Stimulated activated CD4-positive, alpha-beta T cell treated with anti-CD3 and anti-CD28 coated beads, Interleukin-1b, Interleukin-23, amount 100 ng/mL, for 48 hours (primary cell): ENCODE measurements around the gene ITGB5.

ENCODE experiments used
- DNase-seq: peaks from one replicate; pipeline ENCODE4 v3.0.0-alpha.2; 2020

Gene ITGB5

DNA sequence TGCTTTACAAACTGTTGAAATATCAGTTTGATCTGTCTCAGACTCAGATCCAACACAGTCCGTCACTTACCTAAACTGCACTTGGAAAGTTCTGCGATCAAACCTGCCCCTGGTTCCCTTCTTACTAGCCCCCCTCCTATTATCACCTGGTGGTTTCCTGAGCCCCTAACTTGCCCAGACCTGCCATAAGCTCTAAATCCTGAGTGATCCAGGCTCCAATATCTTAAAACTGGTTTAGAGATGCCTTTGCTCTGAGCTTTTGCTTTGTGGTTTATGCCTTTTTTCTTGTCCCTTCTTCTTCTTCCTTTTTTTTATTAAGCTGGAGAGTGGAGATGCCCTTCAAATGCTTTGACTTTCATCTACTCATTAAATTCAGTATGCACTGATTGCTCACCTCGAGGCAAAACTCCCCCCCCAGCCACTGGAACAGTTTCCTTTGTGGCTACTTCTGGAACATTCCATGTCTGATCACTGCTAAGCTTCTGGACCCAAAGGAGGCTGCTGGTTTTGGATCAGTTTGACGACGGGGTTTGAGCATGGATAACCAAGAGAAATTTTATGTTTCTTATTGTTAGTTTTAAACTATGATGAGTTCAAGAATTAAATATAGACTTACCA, 3.5 kb upstream of the ITGB5 start:
- DNase-seq, result no peak

DNA sequence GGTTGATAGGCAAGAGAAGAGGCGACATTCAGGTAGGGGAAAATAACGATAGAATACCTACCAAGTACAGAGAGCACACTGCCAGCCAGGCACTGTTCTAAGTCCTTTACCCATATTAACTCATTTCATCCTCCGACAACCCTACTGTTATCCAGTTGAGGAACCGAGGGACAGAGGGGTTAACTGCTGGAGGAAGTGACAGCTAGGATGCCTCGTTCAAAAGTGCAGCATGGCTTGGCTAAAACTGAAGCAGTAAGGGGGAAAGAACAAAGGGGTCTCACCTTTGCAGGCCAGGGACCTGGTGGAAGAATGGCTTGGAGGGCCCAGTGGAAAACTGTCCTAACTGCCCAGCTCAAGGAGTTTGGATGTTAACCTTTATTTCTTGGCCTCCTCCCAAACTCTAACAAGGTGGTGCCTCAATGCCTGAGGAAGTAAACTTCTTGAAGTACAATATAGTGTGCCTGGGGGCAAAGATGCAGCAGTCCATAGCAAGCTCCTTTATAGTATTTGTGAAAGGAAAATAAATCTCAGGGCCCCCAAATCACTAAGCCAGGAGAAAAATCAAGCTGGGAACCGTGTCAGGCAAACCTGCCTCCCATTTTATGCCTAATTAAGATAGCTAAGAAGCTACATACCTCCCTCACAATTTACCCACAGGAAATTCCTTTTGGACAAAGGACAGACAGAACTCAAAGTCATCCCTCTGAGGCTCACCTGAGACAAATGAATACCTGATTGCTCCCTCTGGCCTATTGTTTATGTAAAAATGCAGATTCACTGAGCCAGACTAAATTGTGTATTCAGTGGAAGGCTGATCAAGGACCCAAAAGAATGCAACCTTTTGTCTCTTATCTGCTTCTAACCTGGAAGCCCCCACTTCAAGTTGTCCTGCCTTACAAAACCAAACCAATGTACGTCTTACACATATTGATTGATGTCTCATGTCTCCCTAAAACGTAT, 1.6 kb upstream of the ITGB5 start:
- no peak for DNase-seq

- DNase-seq, result no peak
Measured at GRCh38 chr3:124887932-124888298, 750 bp upstream of the ITGB5 start.

GRCh38 chr3:124886168-124887056, 753 bp downstream of the ITGB5 start:
- DNase-seq, result peak; percentile 16

DNA sequence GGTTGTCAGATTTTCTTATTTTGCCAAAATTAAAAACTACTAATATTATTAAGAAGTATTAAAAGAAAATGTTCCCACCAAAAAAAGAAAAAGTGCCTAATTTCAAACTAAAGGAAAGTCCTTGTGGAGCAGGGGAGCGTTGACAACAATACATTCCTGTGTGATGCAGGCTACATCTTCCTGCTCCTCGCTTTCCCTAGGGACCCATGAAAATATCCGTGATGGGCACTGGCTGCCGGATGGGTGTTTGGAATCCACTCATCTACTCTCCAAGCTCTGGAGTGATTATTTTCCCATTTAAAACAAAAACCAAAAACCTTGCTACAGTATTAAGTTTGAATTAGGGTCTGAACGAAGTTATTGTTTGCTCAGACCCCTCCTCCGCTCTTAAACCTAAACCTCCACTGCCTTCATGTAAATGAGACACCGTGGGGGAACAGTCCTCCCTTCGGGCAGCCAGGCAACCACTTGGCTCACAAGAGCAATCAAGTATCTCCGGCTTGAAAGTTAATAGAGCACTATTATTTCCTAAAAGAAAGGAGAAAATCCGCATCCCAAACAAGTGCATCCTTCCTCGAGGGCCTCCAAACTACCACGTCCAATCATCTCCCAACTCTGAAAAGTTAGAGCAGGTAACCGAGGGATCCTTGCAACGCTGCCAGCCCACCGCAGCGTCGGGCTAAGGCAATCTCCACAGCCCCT, 1.5 kb downstream of the ITGB5 start:
- no peak for DNase-seq

- no peak for DNase-seq
Measured at GRCh38 chr3:124884474-124885101, 2.6 kb downstream of the ITGB5 start.

DNA sequence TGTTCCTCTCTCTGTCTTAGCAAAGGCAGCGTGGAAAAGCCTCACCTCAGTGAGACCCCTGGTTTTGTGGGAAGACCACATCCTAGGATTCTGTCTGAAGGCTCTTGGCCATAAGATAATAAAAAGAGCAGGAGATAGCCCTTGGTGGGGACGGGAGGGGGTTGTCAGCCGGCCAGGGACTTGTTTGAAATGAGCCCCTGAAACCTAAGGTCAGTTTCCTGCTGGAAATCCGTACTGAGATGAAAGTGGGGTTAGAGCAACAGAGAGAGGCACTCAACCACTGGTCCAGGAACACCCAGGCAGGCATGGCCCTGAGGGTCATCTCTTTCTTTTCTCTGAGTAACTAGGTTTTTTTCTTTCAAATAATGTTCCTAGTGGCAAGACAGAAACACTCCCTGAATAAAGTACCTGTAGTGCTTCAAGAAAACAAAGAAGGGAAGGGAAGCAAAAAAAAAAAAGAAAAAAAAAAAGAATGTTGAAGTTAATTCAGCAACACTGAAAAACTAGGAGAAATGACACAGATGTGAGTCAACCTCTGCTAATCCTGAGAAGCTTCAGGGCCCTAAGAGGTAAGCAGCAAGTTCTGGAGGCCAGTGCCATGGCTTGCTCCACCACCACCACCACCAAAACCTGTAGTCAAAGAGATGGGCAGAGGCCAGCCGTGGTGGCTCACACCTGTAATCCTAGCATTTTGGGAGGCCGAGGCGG, 3.2 kb downstream of the ITGB5 start:
- DNase-seq, result no peak

- no peak for DNase-seq
Measured at GRCh38 chr3:124882816-124883747, 4.1 kb downstream of the ITGB5 start.

DNA sequence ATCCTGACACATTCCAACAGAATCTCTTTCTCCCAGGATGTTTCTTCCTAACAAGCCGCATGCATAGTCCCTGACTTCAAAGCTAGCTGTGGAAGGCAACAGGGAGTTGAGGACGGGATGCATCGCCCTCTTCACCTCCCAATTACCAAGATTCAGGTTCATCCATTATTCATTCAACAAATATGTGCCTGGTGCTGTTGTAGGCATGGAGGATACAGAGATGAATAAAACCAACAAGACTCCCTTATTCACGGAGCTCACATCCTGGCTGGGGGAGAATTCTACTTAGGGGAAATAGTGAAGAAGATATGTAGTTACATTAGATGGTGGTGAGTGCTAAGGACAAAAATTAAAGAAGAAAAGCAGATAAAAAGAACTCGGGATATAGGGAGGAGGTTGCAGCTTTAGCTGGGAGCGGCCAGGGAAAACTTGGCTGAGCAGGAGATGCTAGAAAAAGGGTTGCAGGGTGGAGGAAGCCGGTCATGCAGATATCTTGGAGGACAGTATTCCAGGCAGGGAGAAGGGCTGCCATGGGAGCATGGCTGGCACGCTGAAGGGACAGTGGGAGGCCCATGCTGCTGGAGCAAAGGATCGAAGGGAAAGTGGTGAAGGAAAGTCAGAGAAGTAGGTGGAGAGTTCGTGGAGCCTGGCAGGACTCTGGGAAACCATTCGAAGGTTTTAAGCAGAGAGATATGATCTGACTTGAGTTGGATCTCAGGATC, 5.0 kb downstream of the ITGB5 start:
- no peak for DNase-seq

GRCh38 chr3:124879337-124879680, 7.9 kb downstream of the ITGB5 start:
- no peak for DNase-seq

DNA sequence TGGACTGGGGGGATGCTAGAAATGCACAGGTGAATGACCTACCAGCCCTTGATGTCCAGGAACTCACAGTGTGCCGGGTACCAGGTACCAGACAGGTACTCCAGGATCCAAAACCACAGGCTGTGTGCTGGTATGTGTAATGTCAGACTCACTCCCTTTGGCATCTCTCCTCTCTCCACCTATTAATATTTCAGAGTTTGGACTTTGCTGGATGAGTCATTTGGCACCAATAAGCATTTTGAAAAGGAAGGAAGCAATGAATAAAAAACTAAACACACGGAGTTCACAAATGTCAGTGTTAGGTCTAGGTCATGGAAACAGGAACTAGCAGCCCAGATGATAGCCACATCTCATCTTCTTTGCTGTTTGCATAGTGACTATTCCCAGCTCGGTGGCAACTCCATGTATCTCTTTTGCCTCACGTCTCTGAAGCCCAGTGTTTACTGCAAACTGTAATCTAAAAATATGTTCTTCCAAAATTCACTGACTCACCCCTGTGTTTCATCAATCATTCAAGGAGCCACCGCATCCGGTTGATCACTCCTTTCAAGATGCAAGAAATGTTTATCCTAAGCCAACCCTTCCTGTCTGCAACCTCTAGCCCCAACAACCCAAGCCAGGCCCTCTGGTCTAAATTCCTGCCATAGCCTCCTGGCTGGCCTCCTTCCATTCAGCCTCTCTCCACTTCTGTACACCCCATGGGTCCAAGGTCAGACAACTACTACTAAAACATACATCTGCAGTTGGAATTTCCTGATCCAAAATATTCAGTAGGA, 8.4 kb downstream of the ITGB5 start:
- peak; percentile 19 for DNase-seq

GRCh38 chr3:124877674-124878073, 9.5 kb downstream of the ITGB5 start:
- DNase-seq, result no peak

- no peak for DNase-seq
Measured at GRCh38 chr3:124876401-124876878, 10.7 kb downstream of the ITGB5 start.

GRCh38 chr3:124873226-124873625, 13.9 kb downstream of the ITGB5 start:
- DNase-seq, result no peak

GRCh38 chr3:124867511-124867910, 19.7 kb downstream of the ITGB5 start:
- no peak for DNase-seq

DNA sequence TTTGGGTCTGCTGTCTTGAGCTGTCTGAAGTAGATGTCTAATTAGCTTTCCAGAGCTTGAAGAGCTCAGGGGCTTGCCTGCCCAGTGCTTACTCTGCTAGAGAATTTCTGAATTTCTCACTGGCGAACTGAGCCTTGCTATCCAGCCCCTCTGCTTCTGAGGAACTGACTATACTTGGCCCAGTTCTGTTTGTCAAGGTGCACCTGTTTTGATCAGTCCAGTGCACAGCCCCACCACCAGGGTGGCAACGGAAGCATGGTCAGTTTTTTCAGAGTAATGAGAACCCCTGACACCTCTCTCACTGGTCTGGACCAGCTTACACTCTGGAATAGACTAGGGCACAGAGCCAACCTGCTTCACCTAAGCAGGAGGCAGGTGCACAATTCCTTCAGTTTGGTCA, 25.2 kb downstream of the ITGB5 start:
- DNase-seq, result no peak

DNA sequence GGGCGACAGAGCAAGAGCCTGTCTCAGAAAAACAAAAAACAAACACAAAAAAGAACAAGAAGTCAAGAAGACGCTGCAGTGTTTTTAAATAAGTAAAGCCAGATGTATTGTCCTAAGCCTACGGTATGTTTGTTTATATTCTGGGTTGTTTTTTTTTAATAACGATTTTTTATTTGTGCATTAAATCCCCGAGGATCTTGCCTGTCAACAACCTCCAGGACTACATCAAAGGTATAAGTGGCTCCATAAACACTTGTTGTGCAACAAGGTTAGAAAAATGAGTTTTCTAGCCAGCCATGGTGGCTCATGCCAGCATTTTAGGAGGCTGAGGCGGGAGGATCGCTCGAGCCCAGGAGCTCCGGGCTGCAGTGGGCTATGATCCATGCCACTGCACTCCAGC, 26.1 kb downstream of the ITGB5 start:
- no peak for DNase-seq

DNA sequence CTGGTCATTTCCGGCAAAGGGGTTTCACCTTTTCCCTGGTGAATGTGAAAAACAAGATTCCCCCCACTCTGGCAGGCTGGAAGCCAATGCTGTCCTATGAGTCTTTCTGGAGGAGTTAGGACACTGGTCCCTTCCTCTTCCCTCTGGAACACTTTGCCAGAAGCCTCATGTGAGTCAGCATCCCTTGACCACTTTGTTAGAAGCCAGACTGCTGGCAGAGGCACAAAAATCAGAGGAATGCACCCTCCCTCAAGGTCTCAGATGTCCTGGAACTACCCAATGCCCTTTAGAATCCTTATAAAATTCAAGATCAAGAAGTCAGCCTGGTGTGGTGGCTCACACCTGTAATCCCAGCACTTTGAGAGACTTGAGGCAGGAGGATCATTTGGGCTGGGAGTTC, 26.6 kb downstream of the ITGB5 start:
- no peak for DNase-seq

DNA sequence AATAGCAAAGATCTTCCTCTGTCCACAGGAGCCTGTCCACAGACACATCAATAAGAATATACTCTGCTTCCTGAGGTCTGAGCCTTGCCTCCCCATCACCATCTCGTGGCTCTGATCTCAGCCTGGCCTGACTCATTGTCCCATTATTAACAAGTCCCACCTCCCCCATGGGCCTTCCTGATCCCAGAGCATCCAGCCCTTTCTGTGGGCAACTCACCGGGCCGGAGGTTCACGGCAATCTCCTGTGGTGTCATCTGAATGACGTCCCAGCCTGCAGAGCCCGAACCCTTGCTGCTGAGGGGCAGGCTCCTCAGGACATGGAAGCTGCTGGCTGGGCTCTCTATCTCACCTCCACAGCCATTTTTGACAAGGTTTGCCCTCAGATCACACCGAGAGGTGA, 28.1 kb downstream of the ITGB5 start:
- no peak for DNase-seq
